Activated T-cell treated with anti-CD3 and anti-CD28 coated beads for 4 hours (primary cell): ENCODE measurements around the gene ORM2.
A peak's percentile ranks its signal among the peaks of the same experiment; 100 is the strongest.
"Not testable (repeated sequence)": the region's sequence is repeated elsewhere in the genome, so short reads cannot be mapped to it uniquely, and the experiment has no call there.

Source experiments
- DNase-seq: peaks from one replicate; pipeline ENCODE4 v3.0.0-alpha.2; 2020

ORM2 gene

GRCh38 chr9:114329625-114330022 is at the start of gene ORM2:
Gene ORM2 (plus strand): TSS chr9:114329869. CDS start chr9:114329905, 36 bp downstream.
- not testable (repeated sequence) for DNase-seq

GRCh38 chr9:114280636-114281472 is 48.8 kb upstream of the ORM2 start:
- DNase-seq = no peak

- DNase-seq = no peak
Measured at GRCh38 chr9:114281473-114282103, 48.1 kb upstream of the ORM2 start.

GRCh38 chr9:114282104-114282485 is 47.6 kb upstream of the ORM2 start:
- no peak for DNase-seq

GRCh38 chr9:114282507-114282906 is 47.2 kb upstream of the ORM2 start:
- DNase-seq = no peak

- no peak for DNase-seq
Measured at GRCh38 chr9:114282926-114283325, 46.7 kb upstream of the ORM2 start.

GRCh38 chr9:114283551-114284111 is 46.0 kb upstream of the ORM2 start:
- no peak for DNase-seq

- DNase-seq = no peak
Measured at GRCh38 chr9:114284316-114285060, 45.2 kb upstream of the ORM2 start.

GRCh38 chr9:114285166-114285867 is 44.4 kb upstream of the ORM2 start:
- no peak for DNase-seq

GRCh38 chr9:114286146-114286679 is 43.5 kb upstream of the ORM2 start:
- DNase-seq = no peak

- DNase-seq = no peak
Measured at GRCh38 chr9:114287001-114287762, 42.5 kb upstream of the ORM2 start.

GRCh38 chr9:114287763-114288192 is 41.9 kb upstream of the ORM2 start:
- DNase-seq = no peak

- no peak for DNase-seq
Measured at GRCh38 chr9:114288193-114289091, 41.2 kb upstream of the ORM2 start.

- no peak for DNase-seq
Measured at GRCh38 chr9:114289106-114289505, 40.6 kb upstream of the ORM2 start.

GRCh38 chr9:114289571-114290481 is 39.8 kb upstream of the ORM2 start:
- DNase-seq = no peak

GRCh38 chr9:114290561-114290986 is 39.1 kb upstream of the ORM2 start:
- DNase-seq = no peak

- DNase-seq = peak; percentile 64
Measured at GRCh38 chr9:114291064-114291474, 38.6 kb upstream of the ORM2 start.

- DNase-seq = no peak
Measured at GRCh38 chr9:114291886-114292590, 37.6 kb upstream of the ORM2 start.

- no peak for DNase-seq
Measured at GRCh38 chr9:114294664-114295063, 35.0 kb upstream of the ORM2 start.
